ENCODE data around the gene FAM171A2. TPM values are rescaled to one million over a fixed set of nuclear protein-coding genes. Genes with fewer than 3 reads are reported as not detected.

FAM171A2 gene
- total and polyA plus RNA-seq, 4 donors = 0.08 to 1.1 (median 0.18) TPM; not detected in 1

DNA sequence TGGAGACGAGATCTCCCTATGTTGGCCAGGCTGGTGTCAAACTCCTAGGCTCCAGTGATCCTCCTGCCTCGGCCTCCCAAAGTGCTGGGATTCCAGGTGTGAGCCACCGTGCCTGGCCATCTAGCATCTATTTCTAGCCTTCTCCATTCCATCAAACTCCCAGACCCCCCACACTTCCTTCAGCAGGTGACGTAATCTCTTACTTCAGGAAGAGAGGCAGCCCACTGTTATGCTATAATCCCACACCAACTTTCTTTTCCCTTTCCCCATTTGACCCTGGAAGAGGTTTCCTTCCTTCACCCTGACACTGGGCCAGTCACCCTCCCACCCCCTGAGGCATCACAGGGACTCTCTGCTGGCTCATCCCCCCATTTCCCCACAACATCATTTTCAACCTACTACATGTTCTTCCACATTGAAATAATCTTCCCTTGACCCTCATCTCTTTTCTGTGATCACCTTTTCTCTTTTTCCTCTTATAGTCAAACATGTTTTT, 18.2 kb upstream of the FAM171A2 start:
- H3K9me3 ChIP-seq (ENCODE audit: control insufficient read depth in 4 of 4, low read length in 3 of 4) = no peaks in the 10 kb centered on the region
- H3K27me3 ChIP-seq (ENCODE audit: control insufficient read depth in 4 of 4, insufficient read depth in 4 of 4, low read length in 3 of 4) = no peaks in the 10 kb centered on the region
- H3K9ac ChIP-seq (ENCODE audit: low read depth in 1 of 2, low read length in 2 of 2) = no peak overlapping the region
- no peak for DNase-seq (ENCODE audit: low spot score)
- TF ChIP-seq YY1 (IDR thresholded peaks at IDR 0.05) (no peak), RAD21 (IDR thresholded peaks at IDR 0.05) (no peak), HNF4G (IDR thresholded peaks at IDR 0.05) (no peak), EGR1 (IDR thresholded peaks at IDR 0.05; ENCODE audit: low read depth in 2 of 2) (no peak), FOXA1 (IDR thresholded peaks at IDR 0.05) (no peak), JUND (IDR thresholded peaks at IDR 0.05) (no peak), RXRA (IDR thresholded peaks at IDR 0.05) (no peak)
- TF ChIP-seq, protein P1, sequence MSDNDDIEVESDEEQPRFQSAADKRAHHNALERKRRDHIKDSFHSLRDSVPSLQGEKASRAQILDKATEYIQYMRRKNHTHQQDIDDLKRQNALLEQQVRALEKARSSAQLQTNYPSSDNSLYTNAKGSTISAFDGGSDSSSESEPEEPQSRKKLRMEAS (IDR thresholded peaks at IDR 0.05) = no peak
- TF ChIP-seq, protein P2, sequence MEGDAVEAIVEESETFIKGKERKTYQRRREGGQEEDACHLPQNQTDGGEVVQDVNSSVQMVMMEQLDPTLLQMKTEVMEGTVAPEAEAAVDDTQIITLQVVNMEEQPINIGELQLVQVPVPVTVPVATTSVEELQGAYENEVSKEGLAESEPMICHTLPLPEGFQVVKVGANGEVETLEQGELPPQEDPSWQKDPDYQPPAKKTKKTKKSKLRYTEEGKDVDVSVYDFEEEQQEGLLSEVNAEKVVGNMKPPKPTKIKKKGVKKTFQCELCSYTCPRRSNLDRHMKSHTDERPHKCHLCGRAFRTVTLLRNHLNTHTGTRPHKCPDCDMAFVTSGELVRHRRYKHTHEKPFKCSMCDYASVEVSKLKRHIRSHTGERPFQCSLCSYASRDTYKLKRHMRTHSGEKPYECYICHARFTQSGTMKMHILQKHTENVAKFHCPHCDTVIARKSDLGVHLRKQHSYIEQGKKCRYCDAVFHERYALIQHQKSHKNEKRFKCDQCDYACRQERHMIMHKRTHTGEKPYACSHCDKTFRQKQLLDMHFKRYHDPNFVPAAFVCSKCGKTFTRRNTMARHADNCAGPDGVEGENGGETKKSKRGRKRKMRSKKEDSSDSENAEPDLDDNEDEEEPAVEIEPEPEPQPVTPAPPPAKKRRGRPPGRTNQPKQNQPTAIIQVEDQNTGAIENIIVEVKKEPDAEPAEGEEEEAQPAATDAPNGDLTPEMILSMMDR (IDR thresholded peaks at IDR 0.05; ENCODE audit: low read depth, low read length, missing input control) = no peak
- H3K4me3 ChIP-seq (ENCODE audit: low read depth in 1 of 3, low read length in 3 of 3) = no peak overlapping the region
- WGBS = 80% methylated on average over 4 of the region's 4 CpGs
- H3K27ac ChIP-seq (ENCODE audit: low read depth in 1 of 2, low read length in 2 of 2) = no peak overlapping the region
- H3K4me1 ChIP-seq (ENCODE audit: control insufficient read depth in 4 of 4, insufficient read depth in 4 of 4, low read length in 3 of 4) = peaks cover 5 to 11% (median 7%) of the 10 kb centered on the region in 4 donors
- H3K36me3 ChIP-seq (ENCODE audit: control insufficient read depth in 4 of 4, insufficient read depth in 3 of 4, low read depth in 1 of 4, low read length in 3 of 4) = no peaks in the 10 kb centered on the region

- Histone ChIP-seq H3K4me1 (ENCODE audit: control insufficient read depth in 4 of 4, insufficient read depth in 4 of 4, low read length in 3 of 4) (peaks cover 4 to 9% (median 6%) of the 10 kb centered on the region in 4 donors), H3K27me3 (ENCODE audit: control insufficient read depth in 4 of 4, insufficient read depth in 4 of 4, low read length in 3 of 4) (no peaks in the 10 kb centered on the region), H3K9me3 (ENCODE audit: control insufficient read depth in 4 of 4, low read length in 3 of 4) (no peaks in the 10 kb centered on the region), H3K9ac (ENCODE audit: low read depth in 1 of 2, low read length in 2 of 2) (no peak overlapping the region), H3K36me3 (ENCODE audit: control insufficient read depth in 4 of 4, insufficient read depth in 3 of 4, low read depth in 1 of 4, low read length in 3 of 4) (no peaks in the 10 kb centered on the region), H3K4me3 (ENCODE audit: low read depth in 1 of 3, low read length in 3 of 3) (no peak overlapping the region), H3K27ac (ENCODE audit: low read depth in 1 of 2, low read length in 2 of 2) (no peak overlapping the region)
- TF ChIP-seq YY1 (IDR thresholded peaks at IDR 0.05) = no peak
- DNase-seq (ENCODE audit: low spot score) = no peak
- 64% methylated on average over 9 of the region's 9 CpGs for WGBS
Measured at GRCh38 chr17:44380767-44381166, 17.1 kb upstream of the FAM171A2 start.

GRCh38 chr17:44379887-44380286, 16.2 kb upstream of the FAM171A2 start:
- Histone ChIP-seq H3K4me3 (ENCODE audit: low read depth in 1 of 3, low read length in 3 of 3) (no peak overlapping the region), H3K27me3 (ENCODE audit: control insufficient read depth in 4 of 4, insufficient read depth in 4 of 4, low read length in 3 of 4) (no peaks in the 10 kb centered on the region), H3K9me3 (ENCODE audit: control insufficient read depth in 4 of 4, low read length in 3 of 4) (no peaks in the 10 kb centered on the region), H3K4me1 (ENCODE audit: control insufficient read depth in 4 of 4, insufficient read depth in 4 of 4, low read length in 3 of 4) (peaks cover 0 to 3% (median 0%) of the 10 kb centered on the region in 4 donors), H3K36me3 (ENCODE audit: control insufficient read depth in 4 of 4, insufficient read depth in 3 of 4, low read depth in 1 of 4, low read length in 3 of 4) (no peaks in the 10 kb centered on the region), H3K27ac (ENCODE audit: low read depth in 1 of 2, low read length in 2 of 2) (no peak overlapping the region), H3K9ac (ENCODE audit: low read depth in 1 of 2, low read length in 2 of 2) (no peak overlapping the region)
- TF ChIP-seq NR2F2 (IDR thresholded peaks at IDR 0.05) (no peak), JUND (IDR thresholded peaks at IDR 0.05) (no peak), HNF4A (conservative IDR thresholded peaks at IDR 0.05) (no peak), ZBTB33 (IDR thresholded peaks at IDR 0.05) (no peak), RAD21 (IDR thresholded peaks at IDR 0.05) (no peak), GABPA (IDR thresholded peaks at IDR 0.05 in 1 of 2, conservative IDR thresholded peaks at IDR 0.05 in 1 of 2) (no peak), RXRA (IDR thresholded peaks at IDR 0.05) (no peak), SP1 (IDR thresholded peaks at IDR 0.05) (no peak)
- TF ChIP-seq, protein P2 (IDR thresholded peaks at IDR 0.05; ENCODE audit: low read depth, low read length, missing input control) = no peak
- WGBS = 89% methylated on average over 10 of the region's 10 CpGs
- DNase-seq (ENCODE audit: low spot score) = no peak
